HFFc6 (cell line): ENCODE data around the gene VSIG10L. TPM values are rescaled to one million over a fixed set of nuclear protein-coding genes. Genes with fewer than 3 reads are reported as not detected.

Source experiments
- DNase-seq: peaks from one replicate; pipeline ENCODE4 v3.0.0-alpha.2; 2018
- H3K27ac Mint-ChIP-seq: 2 replicates; pipeline ENCODE4 v1.8.0; 2020; ENCODE audit warnings: mild to moderate bottlenecking, mixed read lengths
- H3K27me3 Mint-ChIP-seq: 2 replicates; pipeline ENCODE4 v1.8.0; 2021; ENCODE audit warnings: mild to moderate bottlenecking, moderate library complexity, mixed read lengths; ENCODE audit not compliant: insufficient read depth
- H3K36me3 Mint-ChIP-seq: 2 replicates; pipeline ENCODE4 v1.8.0; 2021; ENCODE audit warnings: low read depth, mixed read lengths
- H3K4me1 Mint-ChIP-seq: 2 replicates; pipeline ENCODE4 v1.8.0; 2020; ENCODE audit warnings: low read depth, mixed read lengths
- H3K4me3 Mint-ChIP-seq: 2 replicates; pipeline ENCODE4 v1.8.0; 2020; ENCODE audit warnings: mild to moderate bottlenecking, moderate library complexity, mixed read lengths
- H3K9me3 Mint-ChIP-seq: 2 replicates; pipeline ENCODE4 v1.8.0; 2020; ENCODE audit warnings: mild to moderate bottlenecking, mixed read lengths
- CTCF ChIP-seq: fragments of 200-600 bp; sonication (generic); IDR thresholded peaks from 2 replicates; pipeline ENCODE4 v1.5.0; 2021; ENCODE audit warnings: antibody characterized with exemption, mild to moderate bottlenecking
- total RNA-seq, 6 experiments: library from RNA; stranded (reverse); fragmentation: NEBNext Ultra II Directional; extraction: Animal tissue kit (Norgen Biotek cat#: 25700); gene quantifications; 2 replicates in 1 of 6; 3 replicates in 5 of 6; pipeline ENCODE4 v1.2.3, GENCODE V29; 2021

The VSIG10L gene
- total RNA-seq, 6 experiments from 2014 or later = 0.79 to 1.6 (median 0.89) TPM

- Mint-ChIP-seq H3K4me1 (peaks cover 17% of the 10 kb centered on the region), H3K27ac (no peak overlapping the region), H3K4me3 (no peak overlapping the region), H3K36me3 (peaks cover 16% of the 10 kb centered on the region), H3K9me3 (no peaks in the 10 kb centered on the region), H3K27me3 (peaks cover 3% of the 10 kb centered on the region)
- no peak for DNase-seq
- no peak for TF ChIP-seq CTCF
These were observed 3.2 kb upstream of the VSIG10L start for GRCh38 chr19:51345076-51345620.

- Mint-ChIP-seq H3K27me3 (peaks cover 3% of the 10 kb centered on the region), H3K36me3 (peaks cover 13% of the 10 kb centered on the region)
These were observed 961 bp upstream of the VSIG10L start for GRCh38 chr19:51342631-51343569.

GRCh38 chr19:51341066-51341465 lies 873 bp downstream of the VSIG10L start:
- Mint-ChIP-seq H3K36me3 (peaks cover 6% of the 10 kb centered on the region), H3K4me3 (no peak overlapping the region), H3K27ac (0 out of 2 replicates have a peak overlapping the region, but pooled peaks have one; percentile 9), H3K4me1 (peaks cover 23% of the 10 kb centered on the region), H3K27me3 (peaks cover 3% of the 10 kb centered on the region), H3K9me3 (no peaks in the 10 kb centered on the region)
- no peak for DNase-seq
- no peak for TF ChIP-seq CTCF

More at GRCh38 chr19:51342631-51343569, 961 bp upstream of the VSIG10L start:
- no peak overlapping the region for H3K27ac Mint-ChIP-seq
- peaks cover 23% of the 10 kb centered on the region for H3K4me1 Mint-ChIP-seq
- no peak overlapping the region for H3K4me3 Mint-ChIP-seq
- H3K9me3 Mint-ChIP-seq = no peaks in the 10 kb centered on the region
- no peak for DNase-seq
- TF ChIP-seq CTCF = no peak

GRCh38 chr19:51339687-51340656 lies 2.0 kb downstream of the VSIG10L start:
- Mint-ChIP-seq H3K27me3 (peaks cover 3% of the 10 kb centered on the region), H3K4me1 (peaks cover 23% of the 10 kb centered on the region), H3K27ac (peak overlapping the region; percentile 95), H3K9me3 (no peaks in the 10 kb centered on the region), H3K36me3 (peaks cover 4% of the 10 kb centered on the region), H3K4me3 (peak overlapping the region; percentile 91)
- peak; percentile 97 for DNase-seq
- TF ChIP-seq CTCF = peak; percentile 65

GRCh38 chr19:51339313-51339686 lies 2.6 kb downstream of the VSIG10L start:
- TF ChIP-seq CTCF = no peak
- Mint-ChIP-seq H3K27me3 (peaks cover 3% of the 10 kb centered on the region), H3K36me3 (no peaks in the 10 kb centered on the region), H3K9me3 (no peaks in the 10 kb centered on the region), H3K4me3 (peak overlapping the region; percentile 91), H3K27ac (peak overlapping the region; percentile 95), H3K4me1 (peaks cover 23% of the 10 kb centered on the region)
- DNase-seq = no peak
